GM18508 (cell line): ENCODE measurements around the gene OTOP3.
"Not testable (repeated sequence)": the region's sequence is repeated elsewhere in the genome, so short reads cannot be mapped to it uniquely, and the experiment has no call there.

Source experiments
- ATAC-seq: cut with Tn5 transposase; IDR thresholded peaks from one replicate; pipeline ENCODE4 v1.9.1; 2021; ENCODE audit warnings: moderate number of reproducible peaks; ENCODE audit not compliant: insufficient read depth, unreplicated experiment

The OTOP3 gene

GRCh38 chr17:74935585-74936469 is at the start of gene OTOP3:
OTOP3 (plus strand) TSS chr17:74935898; CDS start chr17:74935922, 24 bp downstream.
- no peak for ATAC-seq

- ATAC-seq = no peak
These were observed 47.2 kb upstream of the OTOP3 start for GRCh38 chr17:74888469-74888868.

GRCh38 chr17:74890554-74890953 is 45.1 kb upstream of the OTOP3 start:
- no peak for ATAC-seq

GRCh38 chr17:74892013-74892841 is 43.5 kb upstream of the OTOP3 start:
- ATAC-seq = no peak

GRCh38 chr17:74892974-74893911 is 42.5 kb upstream of the OTOP3 start, which contains the start of gene FADS6:
FADS6 (minus strand) TSS chr17:74893633; CDS start chr17:74893595, 38 bp downstream.
- ATAC-seq = no peak

- no peak for ATAC-seq
These were observed 41.6 kb upstream of the OTOP3 start for GRCh38 chr17:74893936-74894671.

- ATAC-seq = no peak
These were observed 37.2 kb upstream of the OTOP3 start for GRCh38 chr17:74898376-74898946.

- no peak for ATAC-seq
These were observed 35.5 kb upstream of the OTOP3 start for GRCh38 chr17:74900208-74900607.

GRCh38 chr17:74901353-74902135 is 34.2 kb upstream of the OTOP3 start:
- ATAC-seq = no peak

GRCh38 chr17:74903034-74903433 is 32.7 kb upstream of the OTOP3 start:
- no peak for ATAC-seq

GRCh38 chr17:74903671-74904070 is 32.0 kb upstream of the OTOP3 start:
- ATAC-seq = no peak

GRCh38 chr17:74904687-74905409 is 30.9 kb upstream of the OTOP3 start:
- no peak for ATAC-seq

GRCh38 chr17:74906214-74906793 is 29.4 kb upstream of the OTOP3 start:
- not testable (repeated sequence) for ATAC-seq

GRCh38 chr17:74907012-74907411 is 28.7 kb upstream of the OTOP3 start:
- no peak for ATAC-seq

GRCh38 chr17:74909097-74909496 is 26.6 kb upstream of the OTOP3 start:
- not testable (repeated sequence) for ATAC-seq

GRCh38 chr17:74911423-74911822 is 24.3 kb upstream of the OTOP3 start:
- ATAC-seq = not testable (repeated sequence)

- no peak for ATAC-seq
These were observed 19.4 kb upstream of the OTOP3 start for GRCh38 chr17:74916136-74916850.
